Measurements from ENCODE around the gene PAM. TPM values are rescaled to one million over a fixed set of nuclear protein-coding genes. Genes with fewer than 3 reads are reported as not detected.

PAM gene
- total RNA-seq, 6 experiments from 2014 or later: 10.9 to 22.7 (median 16.8) TPM

GRCh38 chr5:102986074-102986473 lies 231.0 kb downstream of the PAM start:
- DNase-seq (no peak), ATAC-seq (no peak)
- TF ChIP-seq, protein P1, sequence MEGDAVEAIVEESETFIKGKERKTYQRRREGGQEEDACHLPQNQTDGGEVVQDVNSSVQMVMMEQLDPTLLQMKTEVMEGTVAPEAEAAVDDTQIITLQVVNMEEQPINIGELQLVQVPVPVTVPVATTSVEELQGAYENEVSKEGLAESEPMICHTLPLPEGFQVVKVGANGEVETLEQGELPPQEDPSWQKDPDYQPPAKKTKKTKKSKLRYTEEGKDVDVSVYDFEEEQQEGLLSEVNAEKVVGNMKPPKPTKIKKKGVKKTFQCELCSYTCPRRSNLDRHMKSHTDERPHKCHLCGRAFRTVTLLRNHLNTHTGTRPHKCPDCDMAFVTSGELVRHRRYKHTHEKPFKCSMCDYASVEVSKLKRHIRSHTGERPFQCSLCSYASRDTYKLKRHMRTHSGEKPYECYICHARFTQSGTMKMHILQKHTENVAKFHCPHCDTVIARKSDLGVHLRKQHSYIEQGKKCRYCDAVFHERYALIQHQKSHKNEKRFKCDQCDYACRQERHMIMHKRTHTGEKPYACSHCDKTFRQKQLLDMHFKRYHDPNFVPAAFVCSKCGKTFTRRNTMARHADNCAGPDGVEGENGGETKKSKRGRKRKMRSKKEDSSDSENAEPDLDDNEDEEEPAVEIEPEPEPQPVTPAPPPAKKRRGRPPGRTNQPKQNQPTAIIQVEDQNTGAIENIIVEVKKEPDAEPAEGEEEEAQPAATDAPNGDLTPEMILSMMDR (IDR thresholded peaks at IDR 0.05): no peak
- no peak for TF ChIP-seq POLR2A (IDR thresholded peaks at IDR 0.05)
- Histone ChIP-seq H3K27ac (no peak overlapping the region), H3K27me3 (no peaks in the 10 kb centered on the region), H3K4me3 (no peak overlapping the region), H3K36me3 (no peaks in the 10 kb centered on the region), H3K9me3 (no peaks in the 10 kb centered on the region), H3K4me1 (no peaks in the 10 kb centered on the region)
- WGBS (ENCODE audit: insufficient coverage, low coverage, low lambda C conversion rate, missing lambda C conversion rate): 74% methylated on average over 3 of the region's 3 CpGs
- intact Hi-C loops (cut with DNase I): no loop called here

DNA sequence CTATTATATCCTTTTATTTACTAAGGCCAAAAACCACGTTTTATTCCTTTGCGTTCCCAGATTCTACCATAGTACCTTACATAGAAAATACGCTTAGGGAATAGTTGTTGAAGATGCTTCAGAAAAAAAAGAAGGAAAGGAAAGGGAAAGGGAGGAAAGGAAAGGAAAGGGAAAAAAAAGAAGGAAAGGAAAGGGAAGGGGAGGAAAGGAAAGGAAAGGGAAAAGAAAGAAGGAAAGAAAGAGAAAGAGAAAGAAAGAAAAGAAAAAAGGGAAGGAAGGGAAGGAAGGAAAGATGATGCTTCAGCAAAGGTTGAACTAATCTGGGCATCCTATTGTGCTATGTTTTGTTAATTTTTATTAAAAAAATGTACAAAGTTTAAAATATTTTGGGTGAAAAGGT lies 233.4 kb downstream of the PAM start:
- no peak overlapping the region for H3K27ac ChIP-seq
- no peak for DNase-seq
- intact Hi-C loops (cut with DNase I): no loop called here
- WGBS (ENCODE audit: insufficient coverage, low coverage, low lambda C conversion rate, missing lambda C conversion rate): 78% methylated on average over 3 of the region's 3 CpGs
- H3K4me3 ChIP-seq: no peak overlapping the region
- H3K9me3 ChIP-seq: no peaks in the 10 kb centered on the region
- no peak for TF ChIP-seq POLR2A (IDR thresholded peaks at IDR 0.05)
- TF ChIP-seq, protein P1 (IDR thresholded peaks at IDR 0.05): no peak
- H3K4me1 ChIP-seq: no peaks in the 10 kb centered on the region
- no peaks in the 10 kb centered on the region for H3K27me3 ChIP-seq
- ATAC-seq: no peak
- no peaks in the 10 kb centered on the region for H3K36me3 ChIP-seq

GRCh38 chr5:102991802-102992201 lies 236.7 kb downstream of the PAM start:
- no peak overlapping the region for H3K4me3 ChIP-seq
- no peak for TF ChIP-seq POLR2A (IDR thresholded peaks at IDR 0.05)
- TF ChIP-seq, protein P1 (IDR thresholded peaks at IDR 0.05): no peak
- H3K36me3 ChIP-seq: no peaks in the 10 kb centered on the region
- H3K9me3 ChIP-seq: no peaks in the 10 kb centered on the region
- no peak for ATAC-seq
- no peaks in the 10 kb centered on the region for H3K4me1 ChIP-seq
- DNase-seq: no peak
- H3K27me3 ChIP-seq: no peaks in the 10 kb centered on the region
- no peak overlapping the region for H3K27ac ChIP-seq
- intact Hi-C loops (cut with DNase I): no loop called here

GRCh38 chr5:102996011-102996575 lies 241.0 kb downstream of the PAM start:
- Histone ChIP-seq H3K4me3 (no peak overlapping the region), H3K27me3 (no peaks in the 10 kb centered on the region), H3K27ac (no peak overlapping the region), H3K9me3 (no peaks in the 10 kb centered on the region), H3K4me1 (no peaks in the 10 kb centered on the region), H3K36me3 (no peaks in the 10 kb centered on the region)
- TF ChIP-seq POLR2A (IDR thresholded peaks at IDR 0.05): no peak
- TF ChIP-seq, protein P1 (IDR thresholded peaks at IDR 0.05): no peak
- 100% methylated on average over 1 of the region's 1 CpG for WGBS (ENCODE audit: insufficient coverage, low coverage, low lambda C conversion rate, missing lambda C conversion rate)
- no peak for ATAC-seq
- intact Hi-C loops (cut with DNase I): no loop called here
- no peak for DNase-seq

GRCh38 chr5:102998224-102998623 lies 243.1 kb downstream of the PAM start:
- no peak for TF ChIP-seq POLR2A (IDR thresholded peaks at IDR 0.05)
- TF ChIP-seq, protein P1 (IDR thresholded peaks at IDR 0.05): no peak
- H3K4me1 ChIP-seq: no peaks in the 10 kb centered on the region
- no peaks in the 10 kb centered on the region for H3K36me3 ChIP-seq
- DNase-seq (no peak), ATAC-seq (no peak)
- H3K4me3 ChIP-seq: no peak overlapping the region
- intact Hi-C loops (cut with DNase I): no loop called here
- H3K27ac ChIP-seq: no peak overlapping the region
- WGBS (ENCODE audit: insufficient coverage, low coverage, low lambda C conversion rate, missing lambda C conversion rate): 22% methylated on average over 2 of the region's 2 CpGs
- no peaks in the 10 kb centered on the region for H3K9me3 ChIP-seq
- no peaks in the 10 kb centered on the region for H3K27me3 ChIP-seq
